Stimulated activated CD8-positive, alpha-beta memory T cell treated with anti-CD3 and anti-CD28 coated beads, Interleukin-7, amount 100 ng/mL, for 1 hour (primary cell): ENCODE results near the gene KRT39.
A peak's percentile ranks its signal among the peaks of the same experiment; 100 is the strongest.
"Not testable (repeated sequence)": the region's sequence is repeated elsewhere in the genome, so short reads cannot be mapped to it uniquely, and the experiment has no call there.

Experiments used
- DNase-seq, 2 donors: peaks; one replicate each; pipeline ENCODE4 v3.0.0-alpha.2; 2020; ENCODE audit warnings: low read depth in 2 of 2

KRT39 gene

DNA sequence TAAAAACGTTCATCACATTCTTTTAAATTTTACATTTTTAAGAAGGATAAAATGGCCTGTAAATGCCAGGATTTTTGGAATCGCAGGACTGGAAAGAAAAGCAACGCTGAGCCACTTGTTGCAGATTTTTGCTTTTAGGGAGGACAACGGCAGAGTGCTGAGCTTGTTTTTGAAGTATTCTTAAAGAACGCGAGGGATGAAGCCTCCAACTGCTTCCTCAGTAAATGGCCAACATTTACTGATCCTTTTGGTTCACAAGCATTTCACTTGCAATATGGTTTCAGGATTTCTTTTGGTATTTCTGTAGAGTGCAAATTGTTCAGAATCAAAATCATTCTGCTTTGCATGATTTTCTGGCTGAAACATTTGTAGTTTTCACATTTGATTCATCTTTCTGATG, 26.5 kb downstream of the KRT39 start:
- no peak for DNase-seq

GRCh38 chr17:40938981-40939380, 27.8 kb downstream of the KRT39 start:
- no peak for DNase-seq

- DNase-seq, result no peak
Measured at GRCh38 chr17:40937384-40937819, 29.3 kb downstream of the KRT39 start, which contains the start of gene KRT23. TSS of gene KRT23 (minus strand) at chr17:40937646. CDS start at chr17:40936603, 1,043 bp downstream.

GRCh38 chr17:40936976-40937375, 29.8 kb downstream of the KRT39 start:
- no peak for DNase-seq

- DNase-seq, result no peak
Measured at GRCh38 chr17:40936437-40936971, 30.2 kb downstream of the KRT39 start.

DNA sequence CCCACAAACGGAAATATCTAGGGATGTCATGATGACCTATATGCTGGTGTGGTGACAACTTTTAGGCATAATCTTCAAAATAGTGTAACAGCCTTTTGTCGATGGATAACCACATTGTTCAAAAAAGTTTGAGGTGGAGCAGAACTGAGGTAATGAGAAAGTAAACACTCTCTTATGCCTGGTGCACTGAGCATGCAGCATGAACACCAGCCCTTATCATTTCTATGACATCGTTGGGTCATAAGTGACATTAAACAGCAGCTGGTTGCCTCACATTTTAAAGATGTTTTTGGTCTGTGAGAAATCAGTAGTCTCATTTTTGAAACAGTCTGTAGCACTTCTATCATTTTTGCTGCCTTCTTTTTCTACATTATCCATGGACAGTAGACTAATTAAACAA, 31.1 kb downstream of the KRT39 start:
- no peak for DNase-seq

- no peak for DNase-seq
Measured at GRCh38 chr17:40932608-40933007, 34.1 kb downstream of the KRT39 start.

DNA sequence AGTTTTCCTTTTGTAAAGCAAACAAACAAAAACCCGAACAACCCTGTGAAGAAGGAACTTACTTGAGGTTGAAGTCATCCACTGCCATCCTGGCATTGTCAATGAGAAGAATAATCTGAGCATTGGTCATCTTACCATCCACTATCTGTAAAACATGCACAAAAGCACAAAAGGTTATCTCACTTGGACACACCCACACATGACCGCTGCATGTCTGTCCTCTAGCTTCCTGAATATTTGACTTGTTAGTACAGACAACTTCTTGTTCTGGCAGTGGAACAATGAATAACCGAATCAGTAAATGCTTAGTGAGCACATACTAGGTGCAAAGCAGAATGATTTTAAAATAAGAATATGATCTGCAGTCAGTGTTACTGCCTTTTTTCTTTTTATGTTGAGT, 35.4 kb downstream of the KRT39 start:
- no peak for DNase-seq

DNA sequence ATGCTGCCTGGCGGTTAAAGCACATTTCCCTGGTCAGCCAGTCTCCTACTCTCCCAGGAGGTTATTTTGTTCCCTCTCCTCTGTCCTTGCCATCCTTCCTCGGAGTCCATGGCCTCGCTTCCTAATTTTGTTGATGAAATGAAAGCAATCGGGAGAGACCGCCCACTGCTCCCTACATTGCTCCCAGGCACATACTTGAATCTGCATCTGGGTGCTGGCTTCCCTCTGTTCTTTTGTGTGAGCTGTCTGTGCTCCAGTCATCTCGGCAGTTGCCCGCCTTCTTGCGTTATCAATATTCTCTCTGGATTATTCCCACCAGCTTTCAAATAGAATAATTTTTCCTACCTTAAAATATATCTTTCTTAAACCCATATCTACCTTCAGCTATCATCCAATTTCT, 40.4 kb downstream of the KRT39 start:
- no peak for DNase-seq

DNA sequence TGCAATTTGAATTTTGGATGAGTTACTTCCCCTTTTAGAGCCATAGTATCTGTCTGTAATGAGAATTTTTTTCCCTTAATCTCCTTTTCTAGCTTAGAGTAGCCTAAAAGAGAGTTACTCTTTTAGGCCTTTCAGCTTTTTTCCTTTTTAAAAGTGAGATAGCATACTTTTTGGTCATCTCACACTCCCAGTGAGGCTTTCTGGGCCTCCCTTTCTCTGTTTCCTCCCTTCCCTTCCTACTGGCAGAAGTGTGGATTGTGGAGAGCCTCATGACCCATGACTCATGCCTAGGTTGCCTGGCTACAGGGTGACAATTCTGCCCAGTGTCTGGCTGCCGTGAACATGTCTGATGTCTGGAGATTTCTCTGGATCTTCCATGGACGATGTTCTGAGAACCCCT, 44.5 kb downstream of the KRT39 start:
- DNase-seq, result no peak

DNA sequence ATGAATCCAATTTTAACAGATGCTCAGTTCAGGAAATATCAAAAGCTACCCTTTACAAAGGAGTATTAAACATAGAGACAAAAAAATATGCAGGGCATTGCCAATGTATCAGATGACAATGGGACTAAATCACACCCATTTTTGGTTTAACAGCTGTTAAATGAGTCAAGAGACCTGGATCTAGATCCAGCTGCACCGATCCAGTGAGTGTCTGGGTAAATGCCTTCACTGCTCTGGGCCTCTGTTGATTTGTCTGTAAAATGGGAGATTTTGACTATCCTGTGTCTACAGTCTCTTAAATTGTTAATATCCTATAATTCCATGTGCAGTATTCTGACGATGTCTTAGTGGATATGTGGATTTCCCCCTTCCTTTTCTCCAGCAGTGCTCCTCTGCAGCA, 45.7 kb downstream of the KRT39 start:
- no peak for DNase-seq

DNA sequence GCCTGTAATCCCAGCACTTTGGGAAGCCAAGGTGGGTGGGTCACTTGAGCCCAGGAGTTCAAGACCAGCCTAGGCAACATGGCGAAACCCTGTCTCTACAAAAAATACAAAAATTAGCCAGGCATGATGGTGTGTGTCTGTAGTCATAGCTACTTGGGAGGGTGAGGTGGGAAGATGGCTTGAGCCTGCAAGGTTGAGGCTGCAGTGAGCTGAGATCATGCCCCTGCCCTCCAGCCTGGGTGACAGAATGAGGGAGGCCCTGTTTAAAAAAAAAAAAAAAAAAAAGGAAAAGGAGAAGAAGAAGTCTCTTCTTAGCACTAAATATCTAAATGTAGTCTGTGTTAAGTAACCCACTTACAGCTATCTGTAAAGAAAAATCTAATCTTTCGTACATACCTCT, 49.6 kb downstream of the KRT39 start:
- DNase-seq, result not testable (repeated sequence)

GRCh38 chr17:40916366-40916765, 50.4 kb downstream of the KRT39 start:
- DNase-seq, result no peak

GRCh38 chr17:40915721-40916256, 51.0 kb downstream of the KRT39 start:
- no peak for DNase-seq

DNA sequence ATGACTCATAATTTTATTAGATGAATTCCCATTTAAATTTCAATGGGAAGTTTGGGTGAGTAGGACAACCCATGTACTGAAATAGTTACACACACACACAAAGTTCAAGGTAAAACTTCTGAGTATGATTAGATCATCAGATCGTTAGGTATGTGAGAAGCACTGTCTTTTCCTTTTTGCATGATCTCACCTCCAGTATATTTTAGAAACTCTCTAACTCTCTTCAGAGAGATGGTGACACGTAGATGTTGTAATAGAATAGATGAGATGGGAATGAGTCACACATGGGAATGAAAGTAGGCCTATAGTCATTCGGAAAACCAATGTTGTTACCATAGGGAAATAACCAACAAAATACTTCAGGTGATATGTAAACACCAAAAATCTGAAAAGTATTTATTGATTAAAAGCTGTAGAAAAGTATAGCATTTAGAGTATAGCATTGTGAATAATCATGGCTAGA, 51.5 kb downstream of the KRT39 start:
- no peak for DNase-seq

GRCh38 chr17:40914075-40914855, 52.5 kb downstream of the KRT39 start:
- DNase-seq, result no peak

- no peak for DNase-seq
Measured at GRCh38 chr17:40912486-40913210, 54.1 kb downstream of the KRT39 start.

DNA sequence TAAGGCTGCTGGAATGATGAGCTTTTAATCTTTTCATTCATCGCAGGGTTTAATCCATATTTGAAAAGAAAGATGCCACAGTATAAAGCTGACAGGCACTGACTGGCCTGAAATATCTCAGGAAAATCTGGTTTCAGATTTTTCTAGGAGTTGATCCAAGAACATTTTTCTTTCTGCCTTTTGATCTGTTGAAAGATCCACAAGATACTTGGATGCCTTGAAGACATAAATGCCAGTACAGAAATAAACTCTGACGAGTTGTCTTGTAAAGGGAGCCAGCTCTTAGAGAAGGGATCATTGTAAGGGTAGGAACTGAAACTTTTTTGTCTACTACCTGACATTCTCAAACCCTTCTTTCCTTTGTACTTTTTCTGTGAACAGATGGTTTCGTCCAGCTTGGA, 56.3 kb downstream of the KRT39 start:
- DNase-seq, result no peak

GRCh38 chr17:40909755-40910154, 57.0 kb downstream of the KRT39 start:
- DNase-seq, result no peak

GRCh38 chr17:40909351-40909750, 57.4 kb downstream of the KRT39 start:
- DNase-seq, result peak; percentile 26 to 32
